Right atrium auricular region (tissue), 2 donors: Measurements from ENCODE around the gene NDE1. TPM values are rescaled to one million over a fixed set of nuclear protein-coding genes. Genes with fewer than 3 reads are reported as not detected.

ENCODE experiments used
- DNase-seq: peaks from one replicate; pipeline ENCODE4 v3.0.0-alpha.2; 2019; ENCODE audit warnings: low spot score
- H3K27ac ChIP-seq, 2 donors: fragments of 200-600 bp; sonication (generic); 1 replicate in 1 of 2; 2 replicates in 1 of 2; pipeline ENCODE4 v1.5.1; 2016 to 2019
- H3K27me3 ChIP-seq, 2 donors: fragments of 200-600 bp; sonication (generic); one replicate each; pipeline versions ENCODE4 v1.5.1 to v1.6.0; 2017 to 2019
- H3K36me3 ChIP-seq: fragments of 200-600 bp; sonication (generic); one replicate; pipeline ENCODE4 v1.5.1; 2016
- H3K4me1 ChIP-seq, 2 donors: fragments of 200-600 bp; sonication (generic); one replicate each; pipeline versions ENCODE4 v1.5.1 to v1.6.0; 2017 to 2019
- H3K4me3 ChIP-seq, 2 donors: fragments of 200-600 bp; sonication (generic); 1 replicate in 1 of 2; 2 replicates in 1 of 2; pipeline ENCODE4 v1.5.1; 2017 to 2019; ENCODE audit warnings: mild to moderate bottlenecking in 1 of 2, moderate library complexity in 1 of 2
- H3K9me3 ChIP-seq, 2 donors: fragments of 200-600 bp; sonication (generic); one replicate each; pipeline ENCODE4 v1.5.1; 2019
- total RNA-seq, 2 donors: library from RNA; depleted of rRNA; stranded (reverse); fragments of >200 nt; gene quantifications; one replicate each; pipeline ENCODE4 v1.1.0, GENCODE V29; 2016
- TF ChIP-seq, protein P1 (sequence below), 2 donors: fragments of 200-600 bp; sonication (generic); IDR thresholded peaks; one replicate each; pipeline ENCODE4 v1.5.1; 2019; ENCODE audit warnings: antibody characterized with exemption in 2 of 2

Gene NDE1
- total RNA-seq, 2 donors from 2014 or later = 12.5 to 18.6 TPM

DNA sequence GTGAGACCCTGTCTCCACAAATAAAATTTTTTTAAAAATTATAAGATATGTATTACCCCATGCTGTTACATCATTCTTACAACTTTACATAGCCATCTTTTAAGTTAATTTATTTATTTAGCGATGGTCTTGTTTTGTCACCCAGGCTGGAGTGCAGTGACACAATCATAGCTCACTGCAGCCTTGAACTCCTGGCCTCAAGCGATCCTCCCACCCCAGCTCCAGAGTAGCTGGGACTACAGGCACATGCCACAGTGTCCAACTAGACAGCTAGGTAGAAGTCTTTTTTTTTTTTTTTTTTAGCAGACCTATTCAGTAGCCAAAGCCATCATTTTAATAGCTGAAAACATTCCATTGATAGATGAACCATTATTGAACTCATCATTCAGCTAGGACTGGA is 92.7 kb downstream of the NDE1 start:
- TF ChIP-seq, protein P1, sequence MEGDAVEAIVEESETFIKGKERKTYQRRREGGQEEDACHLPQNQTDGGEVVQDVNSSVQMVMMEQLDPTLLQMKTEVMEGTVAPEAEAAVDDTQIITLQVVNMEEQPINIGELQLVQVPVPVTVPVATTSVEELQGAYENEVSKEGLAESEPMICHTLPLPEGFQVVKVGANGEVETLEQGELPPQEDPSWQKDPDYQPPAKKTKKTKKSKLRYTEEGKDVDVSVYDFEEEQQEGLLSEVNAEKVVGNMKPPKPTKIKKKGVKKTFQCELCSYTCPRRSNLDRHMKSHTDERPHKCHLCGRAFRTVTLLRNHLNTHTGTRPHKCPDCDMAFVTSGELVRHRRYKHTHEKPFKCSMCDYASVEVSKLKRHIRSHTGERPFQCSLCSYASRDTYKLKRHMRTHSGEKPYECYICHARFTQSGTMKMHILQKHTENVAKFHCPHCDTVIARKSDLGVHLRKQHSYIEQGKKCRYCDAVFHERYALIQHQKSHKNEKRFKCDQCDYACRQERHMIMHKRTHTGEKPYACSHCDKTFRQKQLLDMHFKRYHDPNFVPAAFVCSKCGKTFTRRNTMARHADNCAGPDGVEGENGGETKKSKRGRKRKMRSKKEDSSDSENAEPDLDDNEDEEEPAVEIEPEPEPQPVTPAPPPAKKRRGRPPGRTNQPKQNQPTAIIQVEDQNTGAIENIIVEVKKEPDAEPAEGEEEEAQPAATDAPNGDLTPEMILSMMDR (IDR thresholded peaks at IDR 0.05) = no peak
- peaks cover 31% of the 10 kb centered on the region for H3K36me3 ChIP-seq
- H3K27me3 ChIP-seq = no peaks in the 10 kb centered on the region
- H3K4me3 ChIP-seq = no peak overlapping the region
- peaks cover 0 to 4% of the 10 kb centered on the region in 2 donors for H3K9me3 ChIP-seq
- DNase-seq = no peak
- no peaks in the 10 kb centered on the region for H3K4me1 ChIP-seq
- no peak overlapping the region for H3K27ac ChIP-seq

DNA sequence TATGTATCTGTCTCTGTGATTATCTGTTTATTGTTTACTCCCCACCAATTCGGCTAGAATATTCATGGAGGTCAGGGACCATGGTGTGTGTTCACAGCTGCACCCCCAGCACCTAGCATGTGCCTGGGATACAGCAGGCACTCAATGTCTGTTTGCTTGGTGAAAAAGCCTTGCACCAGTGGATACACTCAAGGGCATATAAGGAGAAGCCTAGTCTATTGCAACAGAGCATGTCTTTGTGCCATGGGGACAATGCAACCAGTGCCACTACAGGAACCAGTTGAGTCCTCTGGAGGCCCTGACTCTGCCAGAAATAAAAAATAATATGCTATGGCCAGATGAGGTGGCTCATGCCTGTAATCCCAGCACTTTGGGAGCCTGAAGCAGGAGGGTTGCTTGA is 93.6 kb downstream of the NDE1 start:
- no peak overlapping the region for H3K27ac ChIP-seq
- H3K36me3 ChIP-seq = peaks cover 31% of the 10 kb centered on the region
- TF ChIP-seq, protein P1 (IDR thresholded peaks at IDR 0.05) = no peak
- H3K4me3 ChIP-seq = no peak overlapping the region
- no peaks in the 10 kb centered on the region for H3K4me1 ChIP-seq
- H3K27me3 ChIP-seq = no peaks in the 10 kb centered on the region
- H3K9me3 ChIP-seq = peaks cover 0 to 4% of the 10 kb centered on the region in 2 donors
- no peak for DNase-seq

DNA sequence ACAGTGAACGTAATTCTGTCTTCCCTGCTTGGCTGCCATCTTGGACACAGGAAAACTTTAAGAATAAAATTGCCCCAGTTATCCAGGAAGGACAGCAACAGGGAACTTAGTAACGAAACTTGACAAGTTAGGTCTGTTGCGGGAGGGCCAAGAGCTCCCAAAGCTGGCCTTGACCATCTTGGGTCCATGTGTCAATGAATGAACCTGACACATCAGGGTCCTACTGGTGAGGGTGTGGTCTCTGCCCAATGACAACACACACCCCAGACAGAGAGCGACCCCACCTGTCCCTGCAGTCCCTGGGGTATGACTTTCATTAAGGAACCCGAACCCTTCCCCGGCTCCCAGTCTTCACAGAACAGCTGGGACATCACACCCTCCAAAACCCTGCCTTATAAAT is 96.3 kb downstream of the NDE1 start:
- TF ChIP-seq, protein P1 (IDR thresholded peaks at IDR 0.05) = no peak
- peaks cover 13% of the 10 kb centered on the region for H3K36me3 ChIP-seq
- H3K27ac ChIP-seq = no peak overlapping the region
- DNase-seq = no peak
- H3K4me3 ChIP-seq = no peak overlapping the region
- H3K4me1 ChIP-seq = no peaks in the 10 kb centered on the region
- H3K9me3 ChIP-seq = no peaks in the 10 kb centered on the region
- H3K27me3 ChIP-seq = no peaks in the 10 kb centered on the region

DNA sequence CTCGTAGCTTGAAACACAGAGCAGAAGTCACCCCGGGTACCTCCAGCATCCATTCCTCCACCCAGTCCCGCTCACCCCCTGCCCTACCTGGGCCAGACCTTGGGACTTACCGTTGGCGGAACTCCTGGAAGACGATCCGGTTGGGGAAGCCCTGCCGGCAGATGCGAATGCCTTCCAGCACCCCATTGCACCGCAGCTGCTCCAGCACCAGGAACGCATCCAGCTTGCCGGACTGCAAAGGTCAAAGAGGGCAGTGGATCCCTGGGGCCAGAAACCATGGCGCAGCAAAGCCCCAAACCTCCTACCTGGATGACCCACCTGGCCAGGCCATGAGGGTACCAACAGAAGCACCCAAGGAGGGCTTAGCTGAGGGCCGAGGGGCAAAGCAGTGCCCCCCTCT is 97.9 kb downstream of the NDE1 start:
- DNase-seq = no peak
- Histone ChIP-seq H3K9me3 (no peaks in the 10 kb centered on the region), H3K36me3 (peaks cover 7% of the 10 kb centered on the region), H3K27me3 (no peaks in the 10 kb centered on the region), H3K4me3 (no peak overlapping the region), H3K27ac (no peak overlapping the region), H3K4me1 (no peaks in the 10 kb centered on the region)
- TF ChIP-seq, protein P1 (IDR thresholded peaks at IDR 0.05) = no peak

DNA sequence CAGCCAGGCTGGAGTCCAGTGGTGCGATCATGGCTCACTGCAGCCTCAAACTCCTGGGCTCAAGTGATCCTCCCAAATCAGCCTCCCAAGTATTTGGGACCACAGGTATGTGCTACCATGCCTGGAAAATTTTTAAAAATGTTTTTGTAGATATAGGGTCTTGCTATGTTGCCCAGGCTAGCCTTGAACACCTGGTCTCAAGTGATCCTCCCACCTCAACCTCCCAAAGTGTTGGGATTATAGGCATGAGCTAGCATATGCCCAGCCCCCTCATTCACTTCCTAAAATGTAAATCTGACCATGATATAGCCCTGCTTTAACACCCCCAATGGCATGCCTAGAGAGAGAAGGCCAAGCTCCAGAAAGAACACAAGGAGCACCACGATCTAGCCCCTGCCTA is 98.6 kb downstream of the NDE1 start:
- DNase-seq = no peak
- Histone ChIP-seq H3K4me3 (no peak overlapping the region), H3K4me1 (no peaks in the 10 kb centered on the region), H3K9me3 (no peaks in the 10 kb centered on the region), H3K36me3 (peaks cover 7% of the 10 kb centered on the region), H3K27ac (no peak overlapping the region), H3K27me3 (no peaks in the 10 kb centered on the region)
- TF ChIP-seq, protein P1 (IDR thresholded peaks at IDR 0.05) = no peak

DNA sequence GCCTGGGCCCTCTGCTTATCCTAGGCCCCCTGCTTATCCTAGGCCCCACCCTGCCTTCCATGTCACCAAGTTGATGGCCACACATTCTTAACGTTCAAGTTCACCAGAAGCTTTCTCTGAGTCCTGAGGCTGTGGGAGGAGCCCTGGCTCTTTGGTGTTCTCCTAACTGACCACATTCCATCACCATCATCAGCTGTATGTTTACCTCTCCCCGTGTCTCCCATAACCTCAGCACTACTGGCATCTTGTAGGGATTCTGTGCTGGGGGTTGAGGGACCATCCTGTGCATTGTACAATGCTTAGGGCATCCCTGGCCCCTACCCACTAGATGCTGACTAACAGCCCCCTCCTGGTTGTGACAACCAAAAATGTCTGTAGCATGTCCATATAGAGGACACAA is 99.3 kb downstream of the NDE1 start:
- H3K4me3 ChIP-seq = no peak overlapping the region
- DNase-seq = no peak
- no peaks in the 10 kb centered on the region for H3K4me1 ChIP-seq
- peaks cover 7% of the 10 kb centered on the region for H3K36me3 ChIP-seq
- TF ChIP-seq, protein P1 (IDR thresholded peaks at IDR 0.05) = no peak
- H3K27me3 ChIP-seq = no peaks in the 10 kb centered on the region
- H3K27ac ChIP-seq = no peak overlapping the region
- H3K9me3 ChIP-seq = no peaks in the 10 kb centered on the region
